ENCODE data around the gene ISCU. TPM values are rescaled to one million over a fixed set of nuclear protein-coding genes. Genes with fewer than 3 reads are reported as not detected.

The ISCU gene
- total RNA-seq, 4 donors from 2014 or later: 232 to 337 (median 249) TPM

GRCh38 chr12:108519558-108519957 is 42.8 kb upstream of the ISCU start:
- no peak for TF ChIP-seq POLR2A (IDR thresholded peaks at IDR 0.05)
- TF ChIP-seq, protein P1, sequence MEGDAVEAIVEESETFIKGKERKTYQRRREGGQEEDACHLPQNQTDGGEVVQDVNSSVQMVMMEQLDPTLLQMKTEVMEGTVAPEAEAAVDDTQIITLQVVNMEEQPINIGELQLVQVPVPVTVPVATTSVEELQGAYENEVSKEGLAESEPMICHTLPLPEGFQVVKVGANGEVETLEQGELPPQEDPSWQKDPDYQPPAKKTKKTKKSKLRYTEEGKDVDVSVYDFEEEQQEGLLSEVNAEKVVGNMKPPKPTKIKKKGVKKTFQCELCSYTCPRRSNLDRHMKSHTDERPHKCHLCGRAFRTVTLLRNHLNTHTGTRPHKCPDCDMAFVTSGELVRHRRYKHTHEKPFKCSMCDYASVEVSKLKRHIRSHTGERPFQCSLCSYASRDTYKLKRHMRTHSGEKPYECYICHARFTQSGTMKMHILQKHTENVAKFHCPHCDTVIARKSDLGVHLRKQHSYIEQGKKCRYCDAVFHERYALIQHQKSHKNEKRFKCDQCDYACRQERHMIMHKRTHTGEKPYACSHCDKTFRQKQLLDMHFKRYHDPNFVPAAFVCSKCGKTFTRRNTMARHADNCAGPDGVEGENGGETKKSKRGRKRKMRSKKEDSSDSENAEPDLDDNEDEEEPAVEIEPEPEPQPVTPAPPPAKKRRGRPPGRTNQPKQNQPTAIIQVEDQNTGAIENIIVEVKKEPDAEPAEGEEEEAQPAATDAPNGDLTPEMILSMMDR (IDR thresholded peaks at IDR 0.05 in 4 of 5, conservative IDR thresholded peaks at IDR 0.05 in 1 of 5): no peak
- ATAC-seq (no peak), DNase-seq (no peak)
- H3K27ac ChIP-seq: no peak overlapping the region
- in situ Hi-C loops (cut with MboI; ENCODE audit: low sequenced_read_pairs in 4 of 4): loop anchor here in 1 of 4 donors (25.0 kb wide), 1 partner anchor 832 kb away; the partner anchor contains the start of gene PWP1
- no peaks in the 10 kb centered on the region for H3K27me3 ChIP-seq
- H3K4me3 ChIP-seq: no peak overlapping the region
- H3K4me1 ChIP-seq: peaks cover 7 to 8% of the 10 kb centered on the region in 2 donors
- intact Hi-C loops (cut with DNase I; ENCODE audit: low total_unique reads): loop anchor here (5.0 kb wide), 1 partner anchor 338 kb away; the partner anchor contains the start of gene SSH1
- H3K36me3 ChIP-seq: peaks cover 0 to 75% of the 10 kb centered on the region in 2 donors
- H3K9me3 ChIP-seq: no peaks in the 10 kb centered on the region

GRCh38 chr12:108523365-108523764 is 39.0 kb upstream of the ISCU start:
- no peak overlapping the region for H3K4me3 ChIP-seq
- H3K27ac ChIP-seq: no peak overlapping the region
- intact Hi-C loops (cut with DNase I; ENCODE audit: low total_unique reads) (no loop called here), in situ Hi-C loops (cut with MboI; ENCODE audit: low sequenced_read_pairs in 4 of 4) (loop anchor here in 1 of 4 donors (25.0 kb wide), 1 partner anchor 836 kb away; the partner anchor contains the start of gene PWP1)
- ATAC-seq (no peak), DNase-seq (no peak)
- H3K9me3 ChIP-seq: no peaks in the 10 kb centered on the region
- H3K27me3 ChIP-seq: no peaks in the 10 kb centered on the region
- no peaks in the 10 kb centered on the region for H3K4me1 ChIP-seq
- peaks cover 0 to 99% of the 10 kb centered on the region in 2 donors for H3K36me3 ChIP-seq
- no peak for TF ChIP-seq POLR2A (IDR thresholded peaks at IDR 0.05)
- TF ChIP-seq, protein P1 (IDR thresholded peaks at IDR 0.05 in 4 of 5, conservative IDR thresholded peaks at IDR 0.05 in 1 of 5): no peak

DNA sequence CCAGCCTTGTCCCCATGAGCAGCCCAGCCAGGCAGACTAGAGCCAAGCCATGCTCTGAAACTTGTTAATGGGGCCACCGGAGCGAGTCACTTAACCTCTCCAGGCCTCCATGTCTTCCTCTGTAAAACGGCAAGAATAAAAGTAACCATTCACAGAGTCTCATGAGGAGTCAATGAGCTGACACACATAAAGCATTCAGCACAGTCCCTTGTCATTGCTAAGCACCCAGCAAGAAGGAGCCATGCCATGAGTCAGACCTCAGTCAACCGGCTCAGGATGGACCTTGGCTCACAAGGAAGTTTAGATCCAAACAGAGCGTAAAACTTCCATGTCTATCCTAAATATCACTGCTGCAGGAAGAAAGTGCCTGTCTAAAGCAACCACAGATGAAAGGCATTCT is 36.7 kb upstream of the ISCU start:
- Histone ChIP-seq H3K4me1 (no peaks in the 10 kb centered on the region), H3K4me3 (no peak overlapping the region), H3K36me3 (peaks cover 0 to 99% of the 10 kb centered on the region in 2 donors), H3K9me3 (no peaks in the 10 kb centered on the region), H3K27me3 (no peaks in the 10 kb centered on the region), H3K27ac (no peak overlapping the region)
- TF ChIP-seq, protein P1 (IDR thresholded peaks at IDR 0.05 in 4 of 5, conservative IDR thresholded peaks at IDR 0.05 in 1 of 5): no peak
- TF ChIP-seq POLR2A (IDR thresholded peaks at IDR 0.05): no peak
- no peak for DNase-seq
- in situ Hi-C loops (cut with MboI; ENCODE audit: low sequenced_read_pairs in 4 of 4) (no loop called here), intact Hi-C loops (cut with DNase I; ENCODE audit: low total_unique reads) (no loop called here)
- no peak for ATAC-seq

DNA sequence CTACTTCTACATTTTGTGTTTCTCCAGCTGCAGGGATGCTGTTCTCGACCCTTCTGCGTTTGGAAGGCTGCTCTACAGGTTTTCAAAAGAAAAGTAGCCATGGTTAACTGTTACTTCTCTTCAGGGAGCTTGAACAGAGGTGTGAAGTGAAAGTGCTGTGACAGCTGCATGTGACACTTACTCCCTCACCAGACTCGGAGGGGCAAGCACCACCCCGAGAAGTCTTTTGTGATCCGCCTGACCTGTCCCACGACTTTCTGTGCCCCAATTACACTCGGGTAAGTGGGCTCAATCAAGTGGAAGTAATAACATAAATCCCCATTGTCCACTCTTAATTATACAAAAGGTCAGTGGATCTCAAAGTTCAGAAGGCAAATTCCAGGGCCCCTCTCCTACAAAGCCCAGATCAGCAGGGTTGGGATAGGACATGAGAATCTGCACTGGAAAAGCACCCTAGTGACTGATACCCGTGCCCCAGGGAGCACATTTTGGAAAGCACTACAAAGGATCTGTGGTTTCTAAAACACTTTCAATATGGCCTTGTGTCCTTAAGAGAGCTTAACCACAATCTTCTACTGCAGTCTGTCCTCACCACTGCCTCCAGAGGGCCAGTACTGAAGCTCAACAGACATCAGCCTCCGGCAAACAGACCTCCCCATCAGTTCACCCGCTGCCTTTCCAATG is 35.8 kb upstream of the ISCU start:
- no peak overlapping the region for H3K4me3 ChIP-seq
- in situ Hi-C loops (cut with MboI; ENCODE audit: low sequenced_read_pairs in 4 of 4): no loop called here
- no peaks in the 10 kb centered on the region for H3K9me3 ChIP-seq
- no peak for DNase-seq
- TF ChIP-seq, protein P1 (IDR thresholded peaks at IDR 0.05 in 4 of 5, conservative IDR thresholded peaks at IDR 0.05 in 1 of 5): no peak
- TF ChIP-seq POLR2A (IDR thresholded peaks at IDR 0.05): no peak
- intact Hi-C loops (cut with DNase I; ENCODE audit: low total_unique reads): no loop called here
- peaks cover 0 to 1% of the 10 kb centered on the region in 2 donors for H3K4me1 ChIP-seq
- H3K27me3 ChIP-seq: no peaks in the 10 kb centered on the region
- no peak overlapping the region for H3K27ac ChIP-seq
- ATAC-seq: no peak
- H3K36me3 ChIP-seq: peaks cover 0 to 98% of the 10 kb centered on the region in 2 donors

Data from gastrocnemius medialis (tissue), 4 donors.